Calu3 (cell line): ENCODE results near the gene CFAP69. TPM values are rescaled to one million over a fixed set of nuclear protein-coding genes. Genes with fewer than 3 reads are reported as not detected.
A peak's percentile ranks its signal among the peaks of the same experiment; 100 is the strongest.

ENCODE experiments used
- BruUV-seq: library from RNA; stranded (reverse); fragments of 400-500 nt; replicated peaks from 2 replicates; lab custom pipeline; 2021; lab: Mats Ljungman, UMichigan
- CTCF ChIA-PET: fragments of 300-600 bp; sonication (Branson Sonifier 250); formaldehyde crosslinking; loops from one replicate; lab custom pipeline; 2022; ENCODE audit warnings: antibody characterized with exemption; lab: Charles Lee
- DNase-seq: peaks from one replicate; pipeline ENCODE4 v3.0.0; 2022
- H3K27ac Mint-ChIP-seq: one replicate; pipeline ENCODE4 v1.8.0; 2022; ENCODE audit warnings: mixed read lengths; ENCODE audit not compliant: unreplicated experiment
- H3K27me3 Mint-ChIP-seq: one replicate; pipeline ENCODE4 v1.8.0; 2022; ENCODE audit warnings: mixed read lengths; ENCODE audit not compliant: unreplicated experiment
- H3K36me3 Mint-ChIP-seq: one replicate; pipeline ENCODE4 v1.8.0; 2022; ENCODE audit warnings: mild to moderate bottlenecking, moderate library complexity, mixed read lengths; ENCODE audit not compliant: insufficient read depth, unreplicated experiment
- H3K4me1 Mint-ChIP-seq: one replicate; pipeline ENCODE4 v1.8.0; 2022; ENCODE audit warnings: mild to moderate bottlenecking, low read depth, mixed read lengths; ENCODE audit not compliant: unreplicated experiment
- H3K4me3 Mint-ChIP-seq: one replicate; pipeline ENCODE4 v1.8.0; 2022; ENCODE audit warnings: mild to moderate bottlenecking, low read depth, moderate library complexity, mixed read lengths; ENCODE audit not compliant: unreplicated experiment
- H3K9me3 Mint-ChIP-seq: one replicate; pipeline ENCODE4 v1.8.0; 2022; ENCODE audit warnings: low read depth, mixed read lengths; ENCODE audit not compliant: unreplicated experiment
- intact Hi-C: fragments of 100-400 bp; cut with micrococcal nuclease; formaldehyde crosslinking; loops from one replicate; pipeline ENCODE4 v1.10.0; 2022; ENCODE audit not compliant: unreplicated experiment
- total RNA-seq: library from RNA; stranded (reverse); gene quantifications from 2 replicates; pipeline ENCODE4 v1.2.3, GENCODE V29; 2022
- TF ChIP-seq, protein P1 (sequence below): fragments of 200-600 bp; IDR thresholded peaks from one replicate; pipeline ENCODE4 v1.8.0; 2022; ENCODE audit warnings: antibody characterized with exemption; ENCODE audit not compliant: unreplicated experiment

Gene CFAP69
- total RNA-seq, 1 experiment from 2014 or later, result 3.4 TPM

- Mint-ChIP-seq H3K36me3 (no peaks in the 10 kb centered on the region), H3K4me3 (no peak overlapping the region), H3K9me3 (no peaks in the 10 kb centered on the region), H3K27ac (no peak overlapping the region), H3K27me3 (no peaks in the 10 kb centered on the region), H3K4me1 (no peaks in the 10 kb centered on the region)
- intact Hi-C loops, result no loop called here
- no peak for DNase-seq
- BruUV-seq, result no TSS peak
- CTCF ChIA-PET, result no interaction called here
- TF ChIP-seq, protein P1, sequence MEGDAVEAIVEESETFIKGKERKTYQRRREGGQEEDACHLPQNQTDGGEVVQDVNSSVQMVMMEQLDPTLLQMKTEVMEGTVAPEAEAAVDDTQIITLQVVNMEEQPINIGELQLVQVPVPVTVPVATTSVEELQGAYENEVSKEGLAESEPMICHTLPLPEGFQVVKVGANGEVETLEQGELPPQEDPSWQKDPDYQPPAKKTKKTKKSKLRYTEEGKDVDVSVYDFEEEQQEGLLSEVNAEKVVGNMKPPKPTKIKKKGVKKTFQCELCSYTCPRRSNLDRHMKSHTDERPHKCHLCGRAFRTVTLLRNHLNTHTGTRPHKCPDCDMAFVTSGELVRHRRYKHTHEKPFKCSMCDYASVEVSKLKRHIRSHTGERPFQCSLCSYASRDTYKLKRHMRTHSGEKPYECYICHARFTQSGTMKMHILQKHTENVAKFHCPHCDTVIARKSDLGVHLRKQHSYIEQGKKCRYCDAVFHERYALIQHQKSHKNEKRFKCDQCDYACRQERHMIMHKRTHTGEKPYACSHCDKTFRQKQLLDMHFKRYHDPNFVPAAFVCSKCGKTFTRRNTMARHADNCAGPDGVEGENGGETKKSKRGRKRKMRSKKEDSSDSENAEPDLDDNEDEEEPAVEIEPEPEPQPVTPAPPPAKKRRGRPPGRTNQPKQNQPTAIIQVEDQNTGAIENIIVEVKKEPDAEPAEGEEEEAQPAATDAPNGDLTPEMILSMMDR, result no peak
Observed at GRCh38 chr7:90276033-90276728, 31.2 kb downstream of the CFAP69 start.

DNA sequence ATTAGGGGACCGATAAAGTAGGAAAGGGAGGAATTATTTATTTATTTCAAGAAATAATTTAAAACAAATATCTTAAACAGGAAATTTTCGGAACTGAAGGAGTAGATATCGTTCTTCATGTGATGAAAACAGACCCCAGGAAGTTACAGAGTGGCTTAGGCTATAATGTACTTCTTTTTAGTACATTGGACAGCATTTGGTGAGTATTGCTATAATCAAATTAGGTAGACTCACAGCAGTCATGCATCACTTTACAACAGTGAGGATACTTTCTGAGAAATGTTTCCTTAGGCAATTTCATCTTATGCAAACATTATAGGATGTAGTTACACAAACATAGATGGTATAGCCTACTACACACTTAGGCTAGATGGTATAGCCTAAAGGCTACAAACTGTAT is 43.2 kb downstream of the CFAP69 start:
- no peaks in the 10 kb centered on the region for H3K9me3 Mint-ChIP-seq
- DNase-seq, result no peak
- no peak overlapping the region for H3K27ac Mint-ChIP-seq
- BruUV-seq, result no TSS peak
- no peaks in the 10 kb centered on the region for H3K27me3 Mint-ChIP-seq
- H3K4me3 Mint-ChIP-seq, result no peak overlapping the region
- CTCF ChIA-PET, result no interaction called here
- H3K36me3 Mint-ChIP-seq, result no peaks in the 10 kb centered on the region
- intact Hi-C loops, result no loop called here
- H3K4me1 Mint-ChIP-seq, result no peaks in the 10 kb centered on the region
- TF ChIP-seq, protein P1, result no peak

- intact Hi-C loops, result no loop called here
- DNase-seq, result no peak
- Mint-ChIP-seq H3K9me3 (no peaks in the 10 kb centered on the region), H3K27ac (no peak overlapping the region), H3K27me3 (no peaks in the 10 kb centered on the region), H3K4me3 (no peak overlapping the region), H3K4me1 (no peaks in the 10 kb centered on the region), H3K36me3 (no peaks in the 10 kb centered on the region)
- TF ChIP-seq, protein P1, result no peak
- CTCF ChIA-PET, result no interaction called here
- BruUV-seq, result no TSS peak
Observed at GRCh38 chr7:90290244-90291113, 45.5 kb downstream of the CFAP69 start.

DNA sequence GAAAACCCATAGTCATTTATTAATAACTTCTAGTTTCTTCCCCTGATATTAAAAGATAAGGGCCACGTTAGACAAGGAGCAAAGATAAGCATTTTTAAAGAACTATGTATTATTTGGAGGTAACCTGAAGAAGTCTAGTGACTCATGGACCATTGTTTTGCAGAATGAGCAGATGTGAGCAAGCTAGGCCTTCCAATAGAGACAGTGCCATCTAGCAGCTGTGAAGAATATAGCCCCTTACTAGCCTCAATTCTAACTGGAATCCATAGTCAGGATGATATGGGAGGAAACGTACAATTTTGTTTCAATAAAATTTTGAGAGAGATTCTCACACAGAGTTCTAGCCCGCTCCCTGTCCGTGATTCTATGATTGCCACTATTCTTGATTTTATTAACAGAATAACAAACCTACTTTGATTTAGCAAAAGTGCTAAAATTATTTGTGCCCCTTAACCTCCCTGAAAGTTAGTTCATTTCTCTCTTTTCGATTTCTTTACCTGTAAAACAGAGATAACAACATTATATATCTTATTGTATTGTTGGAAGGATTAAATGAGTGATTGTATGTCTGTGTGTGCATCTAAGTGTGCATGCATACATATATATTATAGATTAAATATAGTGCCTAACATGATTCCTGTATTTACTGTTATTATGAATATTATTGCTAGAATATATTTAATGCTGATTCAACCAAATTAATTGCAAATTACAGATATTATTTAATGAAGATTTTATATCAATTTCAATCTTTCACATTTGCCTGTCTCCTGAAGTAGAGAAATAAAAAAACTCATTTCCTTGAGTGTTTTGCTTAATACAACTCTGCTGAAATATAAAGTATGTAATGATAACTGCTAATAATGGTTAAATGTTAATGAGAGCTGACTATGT is 53.4 kb downstream of the CFAP69 start:
- intact Hi-C loops, result no loop called here
- no peaks in the 10 kb centered on the region for H3K27me3 Mint-ChIP-seq

More for the DNA sequence above, 53.4 kb downstream of the CFAP69 start:
- TF ChIP-seq, protein P1, result peak; percentile 35
- H3K9me3 Mint-ChIP-seq, result no peaks in the 10 kb centered on the region
- H3K36me3 Mint-ChIP-seq, result no peaks in the 10 kb centered on the region
- CTCF ChIA-PET, result no interaction called here
- BruUV-seq, result no TSS peak
- H3K4me1 Mint-ChIP-seq, result peaks cover 10% of the 10 kb centered on the region
- no peak overlapping the region for H3K27ac Mint-ChIP-seq
- peak; percentile 10 for DNase-seq
- no peak overlapping the region for H3K4me3 Mint-ChIP-seq
